Measurements from ENCODE around the gene MSL3B.

MSL3B gene

DNA sequence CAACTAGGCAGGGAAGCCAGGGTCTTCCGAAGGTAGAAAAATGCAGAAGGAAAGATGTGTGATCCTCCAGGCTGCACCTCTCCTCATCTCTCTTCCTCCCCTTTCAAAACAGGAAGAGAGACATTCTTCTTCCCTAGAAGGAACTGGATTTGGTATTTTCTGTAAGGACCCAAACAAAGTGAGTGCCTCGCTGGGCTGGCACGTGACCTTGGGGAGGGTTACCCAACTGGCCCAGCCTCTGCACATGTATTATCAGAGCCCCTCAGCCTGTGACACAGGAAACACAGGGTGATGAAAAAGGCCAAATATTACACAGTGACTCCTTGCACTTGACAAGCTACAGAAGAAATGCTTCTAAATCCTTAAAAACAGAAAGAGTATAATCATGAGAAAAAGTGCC, 16.1 kb downstream of the MSL3B start:
- DNase-seq, result no peak
- intact Hi-C loops (cut with DNase I), result no loop called here
- Histone ChIP-seq H3K4me1 (peaks cover 4% of the 10 kb centered on the region), H3K9me3 (no peaks in the 10 kb centered on the region), H3K36me3 (ENCODE audit: insufficient read depth in 1 of 2, low read depth in 1 of 2) (no peaks in the 10 kb centered on the region), H3K27me3 (ENCODE audit: insufficient read depth in 3 of 3, low read length in 2 of 3) (peaks cover 0 to 5% (median 0%) of the 10 kb centered on the region in 3 donors), H3K27ac (no peak overlapping the region), H3K4me3 (no peak overlapping the region)
- ATAC-seq, result no peak
- TF ChIP-seq CTCF (IDR thresholded peaks at IDR 0.05), result no peak
- 76 to 88% (median 87%) methylated on average over 3 of the region's 3 CpGs for WGBS, 3 donors

- Histone ChIP-seq H3K9me3 (no peaks in the 10 kb centered on the region), H3K27me3 (ENCODE audit: insufficient read depth in 3 of 3, low read length in 2 of 3) (peaks cover 0 to 5% (median 0%) of the 10 kb centered on the region in 3 donors), H3K27ac (no peak overlapping the region), H3K36me3 (ENCODE audit: insufficient read depth in 1 of 2, low read depth in 1 of 2) (no peaks in the 10 kb centered on the region), H3K4me1 (peaks cover 4% of the 10 kb centered on the region), H3K4me3 (no peak overlapping the region)
- intact Hi-C loops (cut with DNase I), result no loop called here
- 94 to 97% (median 95%) methylated on average over 6 of the region's 6 CpGs for WGBS, 3 donors
- TF ChIP-seq CTCF (IDR thresholded peaks at IDR 0.05), result no peak
- ATAC-seq (no peak), DNase-seq (no peak)
These were observed 17.0 kb downstream of the MSL3B start for GRCh38 chr2:233851169-233851568.

- no peak for TF ChIP-seq CTCF (IDR thresholded peaks at IDR 0.05)
- intact Hi-C loops (cut with DNase I), result no loop called here
- no peak for ATAC-seq
These were observed 17.4 kb downstream of the MSL3B start for GRCh38 chr2:233850745-233851144.

GRCh38 chr2:233849607-233850271, 18.4 kb downstream of the MSL3B start:
- intact Hi-C loops (cut with DNase I), result no loop called here
- H3K9me3 ChIP-seq, result no peaks in the 10 kb centered on the region
- DNase-seq (no peak), ATAC-seq (no peak)
- TF ChIP-seq CTCF (IDR thresholded peaks at IDR 0.05), result no peak
- no peaks in the 10 kb centered on the region for H3K36me3 ChIP-seq (ENCODE audit: insufficient read depth in 1 of 2, low read depth in 1 of 2)
- 92 to 94% (median 93%) methylated on average over 13 of the region's 13 CpGs for WGBS, 3 donors
- peaks cover 4% of the 10 kb centered on the region for H3K4me1 ChIP-seq
- H3K4me3 ChIP-seq, result no peak overlapping the region
- no peak overlapping the region for H3K27ac ChIP-seq
- peaks cover 0 to 5% (median 0%) of the 10 kb centered on the region in 3 donors for H3K27me3 ChIP-seq (ENCODE audit: insufficient read depth in 3 of 3, low read length in 2 of 3)

More at GRCh38 chr2:233850745-233851144, 17.4 kb downstream of the MSL3B start:
- no peaks in the 10 kb centered on the region for H3K9me3 ChIP-seq
- WGBS, 3 donors, result 92 to 95% (median 95%) methylated on average over 7 of the region's 7 CpGs
- H3K4me3 ChIP-seq, result no peak overlapping the region
- no peaks in the 10 kb centered on the region for H3K36me3 ChIP-seq (ENCODE audit: insufficient read depth in 1 of 2, low read depth in 1 of 2)
- peaks cover 4% of the 10 kb centered on the region for H3K4me1 ChIP-seq
- peaks cover 0 to 5% (median 0%) of the 10 kb centered on the region in 3 donors for H3K27me3 ChIP-seq (ENCODE audit: insufficient read depth in 3 of 3, low read length in 2 of 3)
- DNase-seq, result no peak
- H3K27ac ChIP-seq, result no peak overlapping the region

- H3K27me3 ChIP-seq (ENCODE audit: insufficient read depth in 3 of 3, low read length in 2 of 3), result peaks cover 0 to 5% (median 0%) of the 10 kb centered on the region in 3 donors
- no peak for ATAC-seq
- WGBS, 3 donors, result 95 to 96% (median 96%) methylated on average over 13 of the region's 13 CpGs
- no peak overlapping the region for H3K4me3 ChIP-seq
- no peaks in the 10 kb centered on the region for H3K36me3 ChIP-seq (ENCODE audit: insufficient read depth in 1 of 2, low read depth in 1 of 2)
- no peak for DNase-seq
- TF ChIP-seq CTCF (IDR thresholded peaks at IDR 0.05), result no peak
- no peaks in the 10 kb centered on the region for H3K4me1 ChIP-seq
- H3K27ac ChIP-seq, result no peak overlapping the region
- intact Hi-C loops (cut with DNase I), result no loop called here
- H3K9me3 ChIP-seq, result no peaks in the 10 kb centered on the region
These were observed 19.9 kb downstream of the MSL3B start for GRCh38 chr2:233848276-233848675.

Data from psoas muscle (tissue), 7 donors.